ENCODE measurements around the gene SLC13A4. TPM values are rescaled to one million over a fixed set of nuclear protein-coding genes. Genes with fewer than 3 reads are reported as not detected.

SLC13A4 gene
- total and polyA plus RNA-seq, 8 donors, result 0.31 to 1.7 (median 1.6) TPM; not detected in 5

DNA sequence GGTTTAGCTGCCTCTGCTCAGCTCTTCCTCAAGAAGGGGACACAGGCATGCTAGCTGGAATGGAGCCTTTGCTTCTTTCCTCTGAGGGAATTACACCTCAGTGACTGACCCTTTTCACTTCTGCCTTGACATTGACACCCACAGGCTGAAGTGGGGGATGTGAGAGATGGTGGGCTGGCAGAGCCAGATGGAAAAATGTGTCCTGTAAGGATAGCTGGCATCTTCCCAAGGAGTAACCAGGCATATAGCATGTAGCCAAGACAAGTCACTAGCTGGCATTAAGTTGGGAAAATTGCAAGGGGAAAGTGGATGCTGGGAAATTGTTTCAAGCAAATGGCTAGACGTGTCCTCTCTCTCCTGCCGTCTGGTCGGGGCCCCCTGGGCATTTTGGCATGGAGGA is 45.8 kb downstream of the SLC13A4 start:
- Histone ChIP-seq H3K4me1 (peaks cover 7 to 40% (median 21%) of the 10 kb centered on the region in 4 donors), H3K36me3 (peaks cover 0 to 23% (median 9%) of the 10 kb centered on the region in 4 donors), H3K9me3 (no peaks in the 10 kb centered on the region), H3K27ac (no peak overlapping the region), H3K4me3 (no peak overlapping the region), H3K27me3 (no peaks in the 10 kb centered on the region)
- intact Hi-C loops (cut with DNase I; ENCODE audit: low total_unique reads), result no loop called here
- no peak for TF ChIP-seq POLR2AphosphoS5 (IDR thresholded peaks at IDR 0.05)
- TF ChIP-seq EP300 (IDR thresholded peaks at IDR 0.05), result no peak
- no peak for TF ChIP-seq CTCF (IDR thresholded peaks at IDR 0.05)
- TF ChIP-seq POLR2A (IDR thresholded peaks at IDR 0.05), result no peak
- 59 to 92% (median 83%) methylated on average over 3 of the region's 3 CpGs for WGBS, 5 donors
- no peak for DNase-seq

GRCh38 chr7:135681762-135682161 is 46.2 kb downstream of the SLC13A4 start:
- H3K9me3 ChIP-seq, result no peaks in the 10 kb centered on the region
- H3K36me3 ChIP-seq, result peaks cover 0 to 24% (median 10%) of the 10 kb centered on the region in 4 donors
- H3K27me3 ChIP-seq, result no peaks in the 10 kb centered on the region
- 75 to 93% (median 86%) methylated on average over 5 of the region's 5 CpGs for WGBS, 5 donors
- DNase-seq, result no peak
- no peak overlapping the region for H3K27ac ChIP-seq
- intact Hi-C loops (cut with DNase I; ENCODE audit: low total_unique reads), result no loop called here
- peaks cover 7 to 40% (median 21%) of the 10 kb centered on the region in 4 donors for H3K4me1 ChIP-seq
- TF ChIP-seq POLR2AphosphoS5 (IDR thresholded peaks at IDR 0.05), result no peak
- TF ChIP-seq CTCF (IDR thresholded peaks at IDR 0.05), result no peak
- TF ChIP-seq EP300 (IDR thresholded peaks at IDR 0.05), result no peak
- no peak for TF ChIP-seq POLR2A (IDR thresholded peaks at IDR 0.05)
- H3K4me3 ChIP-seq, result no peak overlapping the region

DNA sequence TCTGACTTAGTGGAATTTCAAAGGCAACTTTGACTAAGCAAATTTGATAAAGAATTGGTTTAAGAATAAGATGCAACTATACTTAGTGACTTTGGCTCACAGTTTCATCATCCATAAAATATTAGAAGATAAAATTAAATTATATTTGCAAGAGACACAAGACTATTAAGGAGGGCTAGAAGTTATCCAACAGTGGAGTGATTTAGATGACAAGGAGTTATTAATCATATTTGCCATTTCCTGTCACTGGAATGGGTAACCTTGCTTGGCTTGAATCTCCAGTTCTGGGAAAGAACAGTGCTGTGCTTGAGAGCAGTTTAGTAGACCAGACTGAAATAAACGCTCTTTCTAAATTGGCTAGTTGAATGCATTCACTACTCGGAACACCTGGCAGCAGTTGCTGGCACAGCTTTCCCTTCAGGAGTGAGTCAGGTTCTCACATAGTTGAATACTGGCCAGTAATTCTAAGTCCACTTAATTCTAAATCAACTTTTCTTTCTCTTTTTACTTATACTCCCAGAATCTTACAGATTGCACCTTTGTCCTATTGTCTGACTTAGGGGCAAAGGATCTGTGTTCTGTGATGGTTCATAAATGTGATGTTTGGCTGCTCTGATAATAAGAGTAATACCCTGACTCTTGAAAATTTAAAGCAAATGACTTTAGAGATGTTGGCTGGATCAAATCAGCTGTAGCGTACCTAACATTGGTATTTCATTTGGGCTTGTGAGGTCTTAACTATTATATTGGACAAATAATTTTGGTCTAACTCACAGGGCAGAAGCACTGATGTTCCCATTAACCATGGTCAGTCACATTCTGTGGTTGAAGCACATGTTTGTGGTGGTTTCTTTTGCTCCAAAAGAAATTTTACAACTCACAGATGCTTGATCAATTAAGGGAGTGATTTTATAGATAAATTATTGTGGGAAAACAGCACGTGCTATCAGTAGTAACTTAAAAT is 49.1 kb downstream of the SLC13A4 start:
- H3K9me3 ChIP-seq, result no peaks in the 10 kb centered on the region
- intact Hi-C loops (cut with DNase I; ENCODE audit: low total_unique reads), result no loop called here
- H3K27me3 ChIP-seq, result no peaks in the 10 kb centered on the region
- DNase-seq, result peak; percentile 47 to 76
- TF ChIP-seq EP300 (IDR thresholded peaks at IDR 0.05), result no peak
- peak in 1 of 3 donors; percentile 11 for TF ChIP-seq POLR2AphosphoS5 (IDR thresholded peaks at IDR 0.05)
- H3K4me1 ChIP-seq, result peaks cover 3 to 35% (median 19%) of the 10 kb centered on the region in 4 donors
- WGBS, 5 donors, result 56 to 62% (median 61%) methylated on average over 4 of the region's 4 CpGs
- H3K4me3 ChIP-seq, result no peak overlapping the region
- H3K27ac ChIP-seq, result no peak overlapping the region
- peaks cover 0 to 44% (median 29%) of the 10 kb centered on the region in 4 donors for H3K36me3 ChIP-seq

DNA sequence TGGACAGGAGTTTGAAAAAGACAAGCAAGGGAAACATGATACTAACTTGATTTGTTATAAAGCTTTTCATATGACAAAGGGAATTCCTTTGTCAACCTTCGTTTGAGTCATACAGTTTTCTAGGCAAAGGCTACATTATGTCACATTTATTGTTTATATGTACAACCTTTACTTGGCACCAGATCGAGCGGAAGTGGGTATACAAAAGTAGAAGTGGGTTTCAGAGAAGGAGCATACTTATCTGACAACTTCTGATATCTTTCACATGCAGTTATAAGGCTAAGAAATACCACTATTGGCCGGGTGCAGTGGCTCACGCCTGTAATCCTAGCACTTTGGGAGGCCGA is 54.7 kb downstream of the SLC13A4 start:
- TF ChIP-seq CTCF (IDR thresholded peaks at IDR 0.05) (no peak), POLR2A (IDR thresholded peaks at IDR 0.05) (no peak), POLR2AphosphoS5 (IDR thresholded peaks at IDR 0.05) (no peak), EP300 (IDR thresholded peaks at IDR 0.05) (no peak)
- Histone ChIP-seq H3K9me3 (no peaks in the 10 kb centered on the region), H3K27ac (peak overlapping the region in 1 of 5 donors; percentile 35), H3K27me3 (no peaks in the 10 kb centered on the region), H3K4me3 (no peak overlapping the region), H3K36me3 (peaks cover 0 to 35% (median 23%) of the 10 kb centered on the region in 4 donors), H3K4me1 (peaks cover 0 to 45% (median 23%) of the 10 kb centered on the region in 4 donors)
- intact Hi-C loops (cut with DNase I; ENCODE audit: low total_unique reads), result no loop called here
- 60 to 79% (median 69%) methylated on average over 6 of the region's 6 CpGs for WGBS, 5 donors
- no peak for DNase-seq
